ENCODE measurements around the gene PTPRK. TPM values are rescaled to one million over a fixed set of nuclear protein-coding genes. Genes with fewer than 3 reads are reported as not detected.

Gene PTPRK
- total and polyA plus RNA-seq, 4 experiments from 2014 or later: 0.47 to 1.5 (median 0.61) TPM; not detected in 1

DNA sequence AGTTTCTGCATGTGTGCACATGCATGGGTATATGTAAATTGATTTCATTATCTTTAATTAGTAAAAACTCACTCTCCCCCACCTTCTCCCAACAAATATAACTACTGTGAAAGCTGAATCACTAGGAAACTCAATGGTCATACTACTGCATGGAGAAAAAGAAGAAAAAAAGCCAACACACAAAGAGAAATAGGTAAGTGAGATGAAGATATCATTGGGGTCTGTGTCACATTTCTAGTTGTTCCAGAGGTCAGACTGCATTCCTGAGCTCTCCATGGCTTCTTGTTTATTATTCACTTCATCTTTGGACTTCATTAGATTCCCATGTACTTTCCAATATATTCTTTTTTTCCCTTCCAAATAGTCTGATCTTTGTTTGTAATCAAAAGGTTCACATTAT lies 98.2 kb downstream of the PTPRK start:
- Histone ChIP-seq H3K4me1 (ENCODE audit: insufficient read depth, low read length) (no peaks in the 10 kb centered on the region), H3K9me3 (ENCODE audit: control insufficient read depth in 1 of 2, low read length in 2 of 2) (no peaks in the 10 kb centered on the region), H3K36me3 (ENCODE audit: insufficient read depth, low read length) (no peaks in the 10 kb centered on the region), H3K4me3 (ENCODE audit: low read length in 2 of 2) (no peak overlapping the region), H3K27ac (ENCODE audit: low read depth, low read length) (no peak overlapping the region), H3K27me3 (ENCODE audit: insufficient read depth, low read length) (no peaks in the 10 kb centered on the region)
- CTCF ChIA-PET (ENCODE audit: partially characterized antibody): no interaction called here
- no peak overlapping the region for H3K27ac Mint-ChIP-seq
- H3K4me3 Mint-ChIP-seq: no peak overlapping the region
- H3K9me3 Mint-ChIP-seq: peaks cover 0 to 6% (median 4%) of the 10 kb centered on the region in 8 donors
- intact Hi-C loops (cut with micrococcal nuclease): no loop called here
- no peak for DNase-seq
- no peaks in the 10 kb centered on the region for H3K36me3 Mint-ChIP-seq
- no peaks in the 10 kb centered on the region for H3K4me1 Mint-ChIP-seq
- H3K27me3 Mint-ChIP-seq: peaks cover 0 to 4% of the 10 kb centered on the region in 2 donors
- POLR2A ChIA-PET (ENCODE audit: partially characterized antibody): no interaction called here

DNA sequence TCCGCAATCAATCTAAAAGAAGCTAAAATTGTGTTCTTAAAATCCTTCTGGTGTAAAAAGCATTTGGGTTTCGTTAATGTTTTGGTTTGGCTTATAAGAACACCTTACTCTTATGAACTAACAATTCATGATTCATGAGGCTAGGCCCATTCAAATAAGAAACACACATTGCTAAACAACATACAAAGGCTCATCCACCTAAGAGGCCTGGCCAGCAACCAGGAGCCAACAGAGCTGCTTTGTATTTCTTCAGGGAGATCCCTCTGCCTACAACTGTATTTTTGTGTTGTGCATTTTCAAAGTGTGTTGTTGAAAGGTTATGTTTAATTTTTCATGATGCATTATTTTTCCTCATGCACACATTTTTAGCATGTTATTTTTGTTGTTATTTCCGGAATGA lies 98.6 kb downstream of the PTPRK start:
- Histone ChIP-seq H3K27me3 (ENCODE audit: insufficient read depth, low read length) (no peaks in the 10 kb centered on the region), H3K4me3 (ENCODE audit: low read length in 2 of 2) (no peak overlapping the region), H3K36me3 (ENCODE audit: insufficient read depth, low read length) (no peaks in the 10 kb centered on the region), H3K27ac (ENCODE audit: low read depth, low read length) (no peak overlapping the region), H3K9me3 (ENCODE audit: control insufficient read depth in 1 of 2, low read length in 2 of 2) (no peaks in the 10 kb centered on the region), H3K4me1 (ENCODE audit: insufficient read depth, low read length) (no peaks in the 10 kb centered on the region)
- ChIA-PET POLR2A (ENCODE audit: partially characterized antibody) (no interaction called here), CTCF (ENCODE audit: partially characterized antibody) (no interaction called here)
- no peak overlapping the region for H3K27ac Mint-ChIP-seq
- intact Hi-C loops (cut with micrococcal nuclease): no loop called here
- peaks cover 0 to 6% (median 4%) of the 10 kb centered on the region in 8 donors for H3K9me3 Mint-ChIP-seq
- H3K36me3 Mint-ChIP-seq: no peaks in the 10 kb centered on the region
- H3K4me1 Mint-ChIP-seq: no peaks in the 10 kb centered on the region
- DNase-seq: no peak
- H3K4me3 Mint-ChIP-seq: no peak overlapping the region
- H3K27me3 Mint-ChIP-seq: peaks cover 0 to 4% of the 10 kb centered on the region in 2 donors

DNA sequence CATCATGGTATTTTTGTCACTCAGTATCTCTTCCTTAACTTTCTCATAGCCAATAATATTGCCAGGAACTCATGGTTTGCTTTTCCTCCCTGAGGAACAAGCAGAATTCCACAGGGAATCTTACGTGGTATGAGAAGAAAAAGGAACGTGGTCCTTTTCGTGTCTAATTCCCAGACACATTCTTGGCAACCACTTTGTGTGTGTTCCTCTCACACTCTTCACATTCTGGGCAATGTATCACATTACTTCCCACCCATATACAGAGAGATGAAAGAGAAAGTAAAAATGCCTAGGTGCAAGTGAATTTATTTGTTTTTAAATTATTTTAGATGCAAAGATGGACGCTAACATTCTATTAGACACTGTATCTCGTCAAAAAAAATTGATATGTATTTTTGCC lies 102.7 kb downstream of the PTPRK start:
- H3K9me3 ChIP-seq (ENCODE audit: control insufficient read depth in 1 of 2, low read length in 2 of 2): no peaks in the 10 kb centered on the region
- POLR2A ChIA-PET (ENCODE audit: partially characterized antibody): no interaction called here
- Mint-ChIP-seq H3K36me3 (no peaks in the 10 kb centered on the region), H3K27ac (no peak overlapping the region), H3K9me3 (peaks cover 0 to 6% (median 4%) of the 10 kb centered on the region in 8 donors), H3K27me3 (no peaks in the 10 kb centered on the region), H3K4me3 (no peak overlapping the region), H3K4me1 (no peaks in the 10 kb centered on the region)
- CTCF ChIA-PET (ENCODE audit: partially characterized antibody): no interaction called here
- no peaks in the 10 kb centered on the region for H3K4me1 ChIP-seq (ENCODE audit: insufficient read depth, low read length)
- no peak overlapping the region for H3K4me3 ChIP-seq (ENCODE audit: low read length in 2 of 2)
- intact Hi-C loops (cut with micrococcal nuclease): no loop called here
- H3K27ac ChIP-seq (ENCODE audit: low read depth, low read length): no peak overlapping the region
- H3K27me3 ChIP-seq (ENCODE audit: insufficient read depth, low read length): no peaks in the 10 kb centered on the region
- no peaks in the 10 kb centered on the region for H3K36me3 ChIP-seq (ENCODE audit: insufficient read depth, low read length)
- DNase-seq: no peak

DNA sequence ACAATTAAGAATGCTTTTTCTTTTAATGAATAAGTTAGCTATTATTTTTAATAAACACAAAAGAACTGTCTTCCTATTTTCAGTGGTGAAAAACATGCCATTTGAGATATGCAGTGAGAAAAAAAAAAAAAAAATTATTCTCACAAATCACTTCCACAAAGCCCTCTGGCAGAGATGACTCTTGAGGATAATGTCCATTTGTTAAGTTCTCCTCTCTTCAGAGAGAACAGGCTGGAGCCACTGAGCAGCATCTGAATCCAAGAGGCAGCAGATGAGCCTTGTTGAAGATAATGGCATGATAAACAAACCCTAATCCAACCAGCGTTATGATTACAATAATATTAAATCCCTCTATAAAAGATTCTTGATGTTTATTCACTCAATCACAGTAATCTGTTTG lies 105.0 kb downstream of the PTPRK start:
- Mint-ChIP-seq H3K27ac (no peak overlapping the region), H3K36me3 (no peaks in the 10 kb centered on the region), H3K4me1 (no peaks in the 10 kb centered on the region), H3K27me3 (no peaks in the 10 kb centered on the region), H3K9me3 (peaks cover 0 to 6% (median 4%) of the 10 kb centered on the region in 8 donors), H3K4me3 (no peak overlapping the region)
- no peaks in the 10 kb centered on the region for H3K36me3 ChIP-seq (ENCODE audit: insufficient read depth, low read length)
- POLR2A ChIA-PET (ENCODE audit: partially characterized antibody): no interaction called here
- no peaks in the 10 kb centered on the region for H3K9me3 ChIP-seq (ENCODE audit: control insufficient read depth in 1 of 2, low read length in 2 of 2)
- DNase-seq: no peak
- H3K4me1 ChIP-seq (ENCODE audit: insufficient read depth, low read length): no peaks in the 10 kb centered on the region
- intact Hi-C loops (cut with micrococcal nuclease): no loop called here
- CTCF ChIA-PET (ENCODE audit: partially characterized antibody): no interaction called here
- no peak overlapping the region for H3K27ac ChIP-seq (ENCODE audit: low read depth, low read length)
- no peaks in the 10 kb centered on the region for H3K27me3 ChIP-seq (ENCODE audit: insufficient read depth, low read length)
- H3K4me3 ChIP-seq (ENCODE audit: low read length in 2 of 2): no peak overlapping the region

DNA sequence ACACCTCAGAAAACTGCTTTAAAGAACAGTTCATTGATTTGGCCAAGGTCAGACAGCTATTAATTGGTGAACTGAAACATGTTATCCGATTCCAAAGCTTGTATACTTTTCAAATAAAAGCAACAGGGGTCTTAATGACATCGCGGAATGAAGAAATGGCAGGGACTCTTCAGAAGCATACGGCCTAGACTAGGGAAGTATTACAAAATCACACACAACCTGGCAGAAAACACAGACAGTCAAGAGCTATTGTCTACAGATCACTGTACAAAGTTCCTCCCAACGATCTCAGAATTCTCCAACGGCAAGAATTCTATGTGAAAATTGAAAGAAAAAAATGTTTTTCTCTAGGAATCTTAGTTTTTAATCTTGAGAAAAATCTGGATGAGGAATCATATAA lies 105.5 kb downstream of the PTPRK start:
- no peaks in the 10 kb centered on the region for H3K36me3 ChIP-seq (ENCODE audit: insufficient read depth, low read length)
- H3K4me3 Mint-ChIP-seq: no peak overlapping the region
- no peaks in the 10 kb centered on the region for H3K27me3 Mint-ChIP-seq
- no peaks in the 10 kb centered on the region for H3K9me3 ChIP-seq (ENCODE audit: control insufficient read depth in 1 of 2, low read length in 2 of 2)
- no peaks in the 10 kb centered on the region for H3K27me3 ChIP-seq (ENCODE audit: insufficient read depth, low read length)
- no peak overlapping the region for H3K4me3 ChIP-seq (ENCODE audit: low read length in 2 of 2)
- ChIA-PET CTCF (ENCODE audit: partially characterized antibody) (no interaction called here), POLR2A (ENCODE audit: partially characterized antibody) (no interaction called here)
- H3K4me1 Mint-ChIP-seq: no peaks in the 10 kb centered on the region
- H3K9me3 Mint-ChIP-seq: peaks cover 0 to 6% (median 4%) of the 10 kb centered on the region in 8 donors
- no peak overlapping the region for H3K27ac Mint-ChIP-seq
- H3K4me1 ChIP-seq (ENCODE audit: insufficient read depth, low read length): no peaks in the 10 kb centered on the region
- DNase-seq: no peak
- intact Hi-C loops (cut with micrococcal nuclease): no loop called here
- H3K36me3 Mint-ChIP-seq: no peaks in the 10 kb centered on the region
- H3K27ac ChIP-seq (ENCODE audit: low read depth, low read length): no peak overlapping the region

DNA sequence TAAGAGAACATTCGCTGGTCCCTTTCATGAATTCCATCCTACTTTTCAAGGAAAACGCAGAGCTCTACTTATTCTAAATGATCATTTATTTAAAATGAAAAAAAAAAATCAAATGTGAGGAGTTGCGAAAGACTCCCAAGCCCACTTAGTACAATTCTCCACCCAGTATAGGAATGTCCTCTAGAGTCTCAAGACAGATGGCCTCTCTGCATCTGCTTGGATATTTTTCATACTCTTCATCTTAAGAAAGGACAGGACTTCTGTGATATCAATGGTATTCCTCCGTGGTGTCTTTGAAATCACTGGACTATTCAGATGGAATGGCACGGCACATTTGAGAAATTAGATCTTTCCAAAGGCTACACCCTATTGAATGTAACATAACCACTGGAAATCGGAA lies 107.1 kb downstream of the PTPRK start:
- DNase-seq: no peak
- no peak overlapping the region for H3K27ac ChIP-seq (ENCODE audit: low read depth, low read length)
- Mint-ChIP-seq H3K4me3 (no peak overlapping the region), H3K27me3 (no peaks in the 10 kb centered on the region), H3K4me1 (no peaks in the 10 kb centered on the region), H3K36me3 (no peaks in the 10 kb centered on the region), H3K27ac (no peak overlapping the region), H3K9me3 (peaks cover 0 to 2% (median 0%) of the 10 kb centered on the region in 8 donors)
- H3K4me3 ChIP-seq (ENCODE audit: low read length in 2 of 2): no peak overlapping the region
- intact Hi-C loops (cut with micrococcal nuclease): no loop called here
- H3K4me1 ChIP-seq (ENCODE audit: insufficient read depth, low read length): no peaks in the 10 kb centered on the region
- H3K27me3 ChIP-seq (ENCODE audit: insufficient read depth, low read length): no peaks in the 10 kb centered on the region
- H3K36me3 ChIP-seq (ENCODE audit: insufficient read depth, low read length): no peaks in the 10 kb centered on the region
- no peaks in the 10 kb centered on the region for H3K9me3 ChIP-seq (ENCODE audit: control insufficient read depth in 1 of 2, low read length in 2 of 2)
- POLR2A ChIA-PET (ENCODE audit: partially characterized antibody): no interaction called here
- CTCF ChIA-PET (ENCODE audit: partially characterized antibody): no interaction called here

DNA sequence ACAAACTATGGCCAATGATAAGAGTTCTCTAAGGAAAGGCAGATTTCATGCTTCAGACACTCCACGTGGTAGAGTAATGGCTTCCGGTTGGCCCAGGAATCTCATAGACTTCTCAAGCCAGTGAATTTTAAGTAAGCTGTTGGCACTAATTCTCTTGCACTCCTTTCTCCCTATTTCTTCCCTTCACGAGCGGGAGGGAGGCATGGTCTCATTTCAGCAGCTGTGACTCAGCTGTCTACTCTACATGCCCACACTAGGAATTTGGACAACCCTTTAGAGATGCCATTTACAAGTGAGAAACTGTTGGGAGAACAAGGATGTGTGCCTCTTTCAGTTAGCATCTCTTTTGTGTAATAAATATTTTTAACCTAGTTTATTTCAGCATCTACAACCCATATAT lies 107.7 kb downstream of the PTPRK start:
- H3K27me3 Mint-ChIP-seq: no peaks in the 10 kb centered on the region
- H3K27ac Mint-ChIP-seq: no peak overlapping the region
- ChIA-PET POLR2A (ENCODE audit: partially characterized antibody) (no interaction called here), CTCF (ENCODE audit: partially characterized antibody) (no interaction called here)
- no peaks in the 10 kb centered on the region for H3K4me1 Mint-ChIP-seq
- no peaks in the 10 kb centered on the region for H3K27me3 ChIP-seq (ENCODE audit: insufficient read depth, low read length)
- no peak overlapping the region for H3K4me3 Mint-ChIP-seq
- no peak overlapping the region for H3K27ac ChIP-seq (ENCODE audit: low read depth, low read length)
- no peaks in the 10 kb centered on the region for H3K36me3 Mint-ChIP-seq
- H3K9me3 Mint-ChIP-seq: peaks cover 0 to 2% (median 0%) of the 10 kb centered on the region in 8 donors
- no peak overlapping the region for H3K4me3 ChIP-seq (ENCODE audit: low read length in 2 of 2)
- H3K36me3 ChIP-seq (ENCODE audit: insufficient read depth, low read length): no peaks in the 10 kb centered on the region
- no peak for DNase-seq
- intact Hi-C loops (cut with micrococcal nuclease): no loop called here
- H3K9me3 ChIP-seq (ENCODE audit: control insufficient read depth in 1 of 2, low read length in 2 of 2): no peaks in the 10 kb centered on the region
- H3K4me1 ChIP-seq (ENCODE audit: insufficient read depth, low read length): no peaks in the 10 kb centered on the region

DNA sequence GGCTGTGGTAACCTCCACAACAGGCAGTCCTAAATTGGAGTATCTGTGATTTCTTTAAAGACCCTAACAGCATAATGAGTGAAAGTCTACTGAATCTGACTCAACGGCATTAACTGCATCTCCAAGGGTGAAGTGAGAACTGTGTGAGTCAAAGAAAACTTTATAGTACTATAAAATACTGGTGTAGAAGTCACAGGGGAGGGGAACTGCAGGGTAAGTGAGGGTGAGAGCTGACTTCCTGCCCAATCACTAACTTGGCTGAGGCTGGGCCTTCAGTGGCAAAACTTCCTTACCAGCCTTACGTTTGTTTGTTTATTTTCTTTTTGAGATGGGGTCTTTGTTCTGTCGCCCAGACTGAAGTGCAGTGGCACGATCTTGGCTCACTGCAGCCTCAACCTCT lies 109.8 kb downstream of the PTPRK start:
- Histone ChIP-seq H3K27ac (ENCODE audit: low read depth, low read length) (no peak overlapping the region), H3K9me3 (ENCODE audit: control insufficient read depth in 1 of 2, low read length in 2 of 2) (no peaks in the 10 kb centered on the region), H3K27me3 (ENCODE audit: insufficient read depth, low read length) (no peaks in the 10 kb centered on the region), H3K4me1 (ENCODE audit: insufficient read depth, low read length) (no peaks in the 10 kb centered on the region), H3K36me3 (ENCODE audit: insufficient read depth, low read length) (no peaks in the 10 kb centered on the region), H3K4me3 (ENCODE audit: low read length in 2 of 2) (no peak overlapping the region)
- no peak for DNase-seq
- POLR2A ChIA-PET (ENCODE audit: partially characterized antibody): no interaction called here
- no peaks in the 10 kb centered on the region for H3K27me3 Mint-ChIP-seq
- CTCF ChIA-PET (ENCODE audit: partially characterized antibody): no interaction called here
- H3K9me3 Mint-ChIP-seq: no peaks in the 10 kb centered on the region
- no peaks in the 10 kb centered on the region for H3K36me3 Mint-ChIP-seq
- no peak overlapping the region for H3K27ac Mint-ChIP-seq
- no peaks in the 10 kb centered on the region for H3K4me1 Mint-ChIP-seq
- intact Hi-C loops (cut with micrococcal nuclease): no loop called here
- no peak overlapping the region for H3K4me3 Mint-ChIP-seq
